GM21528 (cell line): ENCODE measurements around the gene ANKRD30A.
"Not testable (repeated sequence)": the region's sequence is repeated elsewhere in the genome, so short reads cannot be mapped to it uniquely, and the experiment has no call there.

Experiments
- ATAC-seq: cut with Tn5 transposase; IDR thresholded peaks from one replicate; pipeline ENCODE4 v1.9.1; 2021; ENCODE audit warnings: mild to moderate bottlenecking, moderate library complexity; ENCODE audit not compliant: unreplicated experiment, low FRiP score

ANKRD30A gene

DNA sequence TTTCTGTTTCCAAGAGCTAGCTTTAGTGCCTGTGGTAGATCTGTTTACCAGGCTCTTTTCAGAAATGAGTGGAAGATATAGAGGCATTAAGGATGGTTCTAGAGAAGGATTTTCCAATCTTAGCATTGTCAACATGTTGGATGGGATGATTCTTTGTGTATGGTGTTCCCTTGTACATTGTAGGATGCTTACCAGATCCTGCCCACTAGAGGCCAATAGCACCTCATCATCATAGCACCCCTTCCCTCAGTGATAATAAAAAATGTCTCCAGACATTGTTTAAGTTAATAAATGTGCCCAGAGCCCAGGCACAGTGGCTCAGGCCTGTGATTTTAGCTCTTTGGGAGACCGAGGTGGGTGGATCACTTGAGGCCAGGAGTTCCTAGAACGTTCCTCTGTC is 121.2 kb downstream of the ANKRD30A start:
- ATAC-seq = no peak

DNA sequence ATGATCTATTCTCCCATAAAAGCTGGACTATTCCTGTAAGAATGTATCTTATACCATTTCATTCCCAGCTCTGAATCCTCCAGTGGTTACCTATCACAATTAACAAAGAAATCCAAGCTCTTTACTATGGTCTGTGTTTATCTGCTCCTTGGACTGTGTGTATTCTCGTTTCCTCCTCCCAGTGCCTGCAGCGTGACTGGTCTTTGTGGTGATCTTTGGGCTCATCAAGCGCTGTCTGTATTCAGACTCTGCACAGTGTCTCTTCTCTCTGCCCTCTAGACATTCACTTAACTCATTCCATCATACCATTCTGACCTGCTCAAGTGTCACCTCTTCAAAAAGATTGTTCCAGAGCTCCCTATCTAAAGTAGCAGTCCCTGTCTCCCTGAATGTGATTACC is 130.4 kb downstream of the ANKRD30A start:
- ATAC-seq = not testable (repeated sequence)

DNA sequence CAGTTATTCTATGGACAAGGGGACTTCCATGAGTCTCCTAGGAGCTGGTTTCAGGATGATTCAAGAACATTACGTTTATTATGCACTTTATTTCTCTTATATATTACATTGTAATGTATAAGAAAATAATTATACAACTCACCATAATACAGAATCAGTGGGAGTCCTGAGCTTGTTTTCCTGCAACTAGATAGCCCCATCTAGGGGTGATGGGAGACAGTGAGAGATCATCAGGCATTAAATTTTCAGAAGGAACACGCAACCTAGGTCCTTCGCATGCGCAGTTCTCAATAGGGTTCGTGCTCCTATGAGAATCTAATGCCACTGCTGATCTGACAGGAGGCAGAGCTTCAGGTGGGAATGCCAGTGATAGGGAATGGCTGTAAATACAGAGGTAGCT is 137.9 kb downstream of the ANKRD30A start:
- ATAC-seq = no peak

DNA sequence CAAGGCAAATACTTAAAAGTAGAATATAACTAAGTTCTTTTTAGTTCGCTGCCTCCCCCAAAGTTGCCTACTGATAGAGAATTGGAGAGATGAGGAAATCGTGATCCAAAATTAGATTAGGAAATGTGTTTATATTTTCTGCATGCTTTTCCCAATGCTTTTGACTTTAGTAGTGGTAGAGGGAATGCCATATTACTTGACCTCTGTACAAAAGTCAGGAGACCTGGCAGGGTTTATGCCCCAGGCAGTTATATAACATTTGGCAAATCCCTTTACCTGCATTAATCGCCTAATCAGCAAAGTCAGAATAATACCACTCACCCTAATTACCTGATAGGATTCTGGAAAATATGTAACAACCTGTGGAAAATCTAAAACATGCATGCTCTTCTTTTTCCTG is 142.9 kb downstream of the ANKRD30A start:
- ATAC-seq = no peak

DNA sequence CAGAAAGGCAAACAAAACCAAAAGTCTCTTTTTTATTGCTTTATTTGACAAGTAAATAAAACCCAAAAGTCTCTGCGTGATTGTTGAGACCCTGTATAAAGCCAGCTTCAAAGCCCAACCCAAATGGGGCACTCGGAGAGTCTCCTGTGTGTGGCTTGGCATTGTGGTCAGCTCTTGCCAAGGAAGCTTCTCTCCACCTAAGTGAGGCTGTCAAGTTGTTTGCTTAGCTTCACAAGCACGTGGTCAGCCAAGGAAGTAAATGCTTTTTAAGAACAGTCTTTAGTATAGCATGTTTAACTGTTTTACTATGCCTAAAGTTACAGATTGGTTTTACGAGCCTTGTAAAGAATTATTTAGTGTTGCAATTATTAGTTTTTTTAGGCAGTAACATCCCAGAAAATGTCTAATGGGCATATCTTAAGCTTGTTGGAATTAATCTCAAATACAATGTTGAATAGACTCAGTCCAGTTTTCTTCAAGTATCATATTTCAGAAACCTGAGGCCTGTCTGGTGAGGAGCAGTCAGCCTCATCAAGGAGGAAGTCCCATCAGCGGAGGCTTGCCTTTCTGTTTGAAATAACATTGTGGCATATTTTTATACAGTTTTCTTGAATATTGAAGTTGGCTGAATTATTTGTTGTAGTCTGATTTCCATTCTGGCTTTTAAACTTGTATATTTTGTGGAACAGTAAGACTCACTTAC is 144.3 kb downstream of the ANKRD30A start:
- ATAC-seq = no peak

DNA sequence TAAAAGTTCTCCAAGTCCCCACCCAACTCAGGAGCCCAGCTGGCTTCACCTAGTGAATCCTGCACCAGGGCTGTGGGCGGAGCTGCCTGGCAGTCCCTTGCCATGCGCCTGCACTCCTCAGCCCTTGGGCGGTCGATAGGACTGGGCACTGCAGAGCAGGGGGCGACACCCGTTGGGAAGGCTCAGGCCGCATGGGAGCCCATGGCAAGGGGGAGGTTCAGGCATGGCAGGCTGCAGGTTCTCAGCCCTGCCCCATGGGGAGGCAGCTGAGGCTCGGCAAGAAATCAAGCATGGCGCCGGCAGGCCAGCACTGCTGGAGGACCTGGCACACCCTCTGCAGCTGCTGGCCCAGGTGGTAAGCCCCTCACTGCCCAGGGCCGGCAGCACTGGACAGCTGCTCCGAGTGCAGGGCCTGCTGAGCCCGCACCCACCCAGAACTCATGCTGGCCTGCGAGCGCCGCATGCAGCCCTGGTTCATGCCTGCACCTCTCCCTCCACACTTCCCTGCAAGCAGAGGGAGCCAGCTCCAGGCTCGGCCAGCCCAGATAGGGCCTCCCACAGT is 149.9 kb downstream of the ANKRD30A start:
- ATAC-seq = no peak

DNA sequence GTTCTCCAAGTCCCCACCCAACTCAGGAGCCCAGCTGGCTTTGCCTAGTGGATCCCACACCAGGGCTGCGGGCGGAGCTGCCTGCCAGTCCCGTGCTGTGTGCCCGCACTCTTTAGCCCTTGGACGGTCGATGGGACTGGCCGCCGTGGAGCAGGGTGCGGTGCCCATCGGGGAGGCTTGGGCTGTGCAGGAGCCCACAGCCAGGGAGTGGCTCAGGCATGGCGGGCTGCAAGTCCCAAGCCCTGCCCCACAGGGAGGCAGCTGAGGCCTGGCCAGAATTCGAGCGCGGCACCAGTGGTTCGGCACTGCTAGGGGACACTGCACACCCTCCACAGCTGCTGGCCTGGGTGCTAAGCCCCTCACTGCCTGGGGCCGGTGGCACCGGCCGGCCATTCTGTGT is 159.7 kb downstream of the ANKRD30A start:
- ATAC-seq = no peak

DNA sequence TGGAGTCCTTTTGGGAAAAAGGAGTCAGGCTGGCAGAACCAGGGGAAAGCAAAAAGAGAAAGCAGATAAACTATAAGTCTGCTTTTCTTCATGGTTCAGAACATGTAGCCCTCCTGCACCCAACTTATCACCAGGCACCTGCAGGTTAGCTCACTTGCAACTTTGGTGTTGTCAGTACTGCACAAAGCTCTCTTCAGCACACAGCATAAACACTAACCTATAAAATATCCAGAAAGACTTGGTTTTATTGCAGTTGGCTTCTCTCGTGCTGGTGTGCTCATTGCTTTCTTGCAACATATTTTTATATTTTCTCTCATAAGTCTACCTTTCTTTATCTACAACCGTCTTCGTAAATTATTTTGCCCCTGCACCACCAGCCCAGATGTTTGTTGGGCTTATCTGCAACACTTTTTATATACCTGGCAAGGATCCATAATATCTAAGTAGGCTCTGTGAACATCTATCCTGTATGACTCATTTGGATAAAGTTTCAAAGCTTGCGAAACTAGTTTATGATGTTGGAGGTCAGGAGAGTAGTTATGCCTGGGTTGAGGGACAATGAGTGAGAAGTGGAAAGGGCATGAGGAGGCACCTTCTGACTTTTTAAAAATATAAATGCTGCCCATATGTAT is 164.6 kb downstream of the ANKRD30A start:
- ATAC-seq = no peak

DNA sequence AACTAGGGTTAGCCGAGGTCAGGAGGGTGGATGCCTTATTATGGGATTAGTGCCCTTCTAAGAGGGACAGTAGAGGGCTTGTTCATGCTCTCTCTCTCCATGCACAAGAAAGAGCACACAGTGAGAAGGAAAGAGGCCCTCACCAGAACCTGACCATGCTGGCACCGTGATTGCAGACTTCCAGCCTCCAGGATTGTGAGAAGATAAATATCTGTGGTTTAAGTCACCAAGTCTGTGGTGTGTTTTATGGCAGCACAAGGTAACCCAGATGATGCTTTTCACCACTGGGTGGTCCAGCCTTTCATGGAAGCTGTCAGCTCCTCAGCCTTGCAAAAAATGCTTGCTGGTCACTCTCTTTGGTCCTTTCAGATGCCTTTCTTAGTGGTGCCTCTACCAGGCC is 175.9 kb downstream of the ANKRD30A start:
- ATAC-seq = no peak

DNA sequence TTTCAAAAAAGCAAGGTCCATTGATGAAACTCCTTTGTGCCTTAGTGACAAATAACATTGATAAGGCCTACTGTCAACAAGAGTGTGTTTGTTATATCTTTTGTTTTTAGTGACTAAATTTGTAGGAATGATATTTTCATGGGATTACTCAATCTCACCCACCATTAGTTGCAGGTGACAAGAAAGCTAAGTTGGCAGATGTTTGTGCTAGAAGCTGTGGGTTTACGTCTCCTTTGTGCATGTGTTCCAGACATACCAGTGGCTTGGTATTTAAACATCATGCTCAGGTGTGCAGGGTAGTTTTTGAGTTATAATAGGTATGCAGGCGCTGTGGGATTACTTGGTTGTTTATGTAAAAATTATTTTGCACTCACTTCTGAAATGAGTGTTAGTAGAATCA is 178.6 kb downstream of the ANKRD30A start:
- no peak for ATAC-seq

DNA sequence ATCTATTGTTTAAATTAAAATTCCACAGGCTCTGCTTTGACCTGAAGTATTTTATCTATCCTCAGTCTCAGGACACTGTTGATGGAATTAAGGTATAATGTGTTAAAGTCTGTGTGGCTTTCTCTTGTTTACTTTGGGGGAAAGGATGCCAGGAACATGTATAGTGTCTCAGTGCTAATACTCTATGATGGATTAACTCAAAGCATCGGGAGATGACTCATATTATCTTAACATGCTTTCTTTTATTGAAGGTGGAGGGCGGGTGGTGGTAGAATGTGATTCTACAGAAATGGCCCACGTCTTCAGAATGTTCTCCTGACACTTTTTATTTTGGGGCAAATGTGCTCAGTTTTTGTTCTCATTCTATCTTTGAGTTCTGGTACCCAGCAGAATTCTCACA is 189.0 kb downstream of the ANKRD30A start:
- no peak for ATAC-seq

DNA sequence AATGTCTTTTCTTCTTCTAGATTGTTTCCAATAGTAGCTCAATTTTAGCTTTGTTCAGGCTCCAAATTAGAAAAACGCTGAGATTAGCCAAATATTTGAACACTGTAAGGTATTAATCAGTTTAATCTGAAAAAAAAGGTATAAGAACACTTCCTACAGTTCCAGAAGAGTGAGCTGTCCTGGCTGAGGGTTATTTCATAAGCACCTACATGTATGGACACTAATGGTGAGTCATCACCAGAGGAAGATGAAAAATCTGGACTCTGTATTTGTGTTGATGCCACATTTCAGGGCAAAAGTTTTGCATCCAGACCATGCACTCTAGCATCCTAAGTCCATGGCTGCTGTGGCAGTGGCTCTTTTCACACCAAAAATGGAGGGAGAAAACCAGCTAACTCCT is 189.5 kb downstream of the ANKRD30A start:
- ATAC-seq = no peak

DNA sequence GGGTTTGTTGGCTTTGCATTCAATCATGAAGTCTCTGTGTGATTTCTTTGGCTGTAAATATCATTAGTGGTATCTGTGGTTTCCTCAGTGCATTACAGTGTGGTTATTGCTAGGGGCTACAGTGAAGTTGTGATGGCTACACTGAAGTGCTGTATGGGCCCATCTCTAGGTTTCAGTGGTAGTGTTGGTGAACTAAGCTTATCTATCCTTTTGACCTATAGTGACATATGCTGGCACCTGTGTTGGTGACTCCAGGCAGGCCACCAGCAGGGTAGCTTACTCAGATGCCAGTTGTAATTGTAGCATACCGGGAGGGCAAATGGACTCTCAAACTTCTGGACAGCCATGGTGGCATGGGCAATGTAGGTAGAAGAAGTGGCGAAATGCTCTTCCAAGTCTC is 219.0 kb downstream of the ANKRD30A start:
- ATAC-seq = no peak

DNA sequence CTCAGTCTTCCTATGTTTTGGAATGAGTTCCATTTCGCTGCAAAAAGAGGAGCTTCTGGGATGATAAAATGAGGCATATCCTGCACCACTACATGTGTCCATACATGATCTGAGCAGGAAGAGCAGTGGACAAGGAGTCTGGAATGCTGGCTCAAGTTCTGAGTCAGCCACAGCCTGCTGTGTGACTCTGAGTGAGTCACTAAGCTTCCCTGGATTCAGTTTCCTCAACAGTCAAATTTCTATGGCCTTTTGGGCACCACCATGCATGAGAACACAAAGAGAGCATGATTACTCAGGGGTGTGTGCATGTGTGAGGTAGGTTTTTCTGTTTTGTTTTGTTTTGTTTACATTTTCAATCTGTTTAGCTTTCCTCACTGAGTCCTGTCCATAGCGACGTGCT is 254.6 kb downstream of the ANKRD30A start:
- ATAC-seq = no peak

DNA sequence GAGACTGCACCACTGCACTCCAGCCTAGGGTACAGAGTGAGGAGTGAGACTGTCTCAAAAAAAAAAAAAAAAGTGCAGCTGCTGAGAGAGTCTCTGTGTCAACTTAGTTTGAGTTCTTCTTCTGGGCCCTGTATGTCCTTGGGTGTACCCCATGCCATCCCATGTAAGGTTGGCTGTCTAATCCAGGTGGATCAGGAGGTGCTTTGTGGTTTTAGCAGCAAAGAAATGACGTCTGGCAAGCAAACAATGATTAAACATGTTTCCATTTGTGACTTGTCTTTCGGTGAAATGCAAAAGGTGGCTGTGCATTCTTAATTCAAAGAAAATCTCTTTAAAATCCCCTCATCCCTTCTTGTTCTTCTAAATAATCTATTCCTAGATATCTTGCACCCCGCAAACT is 255.9 kb downstream of the ANKRD30A start:
- ATAC-seq = no peak

DNA sequence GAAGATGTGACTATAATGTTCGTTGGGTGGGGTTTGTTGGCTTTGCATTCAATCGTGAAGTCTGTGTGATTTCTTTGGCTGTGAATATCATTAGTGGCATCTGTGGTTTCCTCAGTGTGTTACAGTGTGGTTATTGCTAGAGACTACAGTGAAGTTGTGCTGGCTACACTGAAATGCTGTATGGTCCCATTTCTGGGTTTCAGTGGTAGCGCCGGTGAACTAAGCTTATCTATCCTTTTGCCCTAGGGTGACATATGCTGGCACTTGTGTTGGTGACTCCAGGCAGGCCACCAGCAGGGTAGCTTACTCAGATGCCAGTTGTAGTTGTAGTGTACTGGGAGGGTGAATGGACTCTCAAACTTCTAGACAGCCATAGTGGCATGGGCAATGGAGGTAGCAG is 259.5 kb downstream of the ANKRD30A start:
- ATAC-seq = no peak

DNA sequence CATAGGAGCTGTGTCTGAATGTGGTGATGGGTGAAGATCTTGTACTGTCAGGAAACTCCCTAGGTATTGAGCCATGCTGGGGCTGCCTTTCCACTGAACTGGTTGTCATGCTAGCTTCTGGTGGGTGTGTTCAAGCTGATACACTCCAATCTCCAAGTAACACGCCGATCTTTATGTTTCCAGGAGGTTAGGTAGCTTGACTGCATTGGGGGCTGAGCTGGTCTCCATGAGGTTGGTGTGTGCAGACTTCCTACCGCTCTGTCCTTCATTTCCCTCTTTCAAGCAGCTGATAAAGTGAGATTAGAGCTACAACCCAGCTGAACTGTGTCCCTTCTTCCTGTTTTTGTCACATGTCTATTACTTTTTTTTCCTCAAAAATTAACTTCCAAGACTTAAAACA is 265.5 kb downstream of the ANKRD30A start:
- no peak for ATAC-seq

DNA sequence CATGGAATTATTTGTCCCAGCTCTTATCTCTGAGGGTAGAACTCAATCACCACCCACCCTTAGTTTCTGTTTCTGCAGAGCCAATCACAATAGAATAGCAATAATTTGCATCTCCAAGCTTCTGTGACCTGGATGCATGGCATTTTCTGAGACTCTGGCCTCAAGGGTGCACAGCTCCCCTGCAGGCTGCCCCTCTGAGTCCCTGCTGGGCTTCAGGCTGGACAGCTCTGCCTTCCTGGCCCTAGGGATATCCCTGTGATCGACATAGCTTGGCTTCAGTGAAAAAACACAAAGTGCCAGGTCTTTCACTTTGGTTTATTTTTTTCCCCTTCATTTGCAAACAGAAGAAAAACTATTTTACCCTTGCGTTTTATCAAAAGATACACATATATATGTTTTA is 275.4 kb downstream of the ANKRD30A start:
- not testable (repeated sequence) for ATAC-seq

DNA sequence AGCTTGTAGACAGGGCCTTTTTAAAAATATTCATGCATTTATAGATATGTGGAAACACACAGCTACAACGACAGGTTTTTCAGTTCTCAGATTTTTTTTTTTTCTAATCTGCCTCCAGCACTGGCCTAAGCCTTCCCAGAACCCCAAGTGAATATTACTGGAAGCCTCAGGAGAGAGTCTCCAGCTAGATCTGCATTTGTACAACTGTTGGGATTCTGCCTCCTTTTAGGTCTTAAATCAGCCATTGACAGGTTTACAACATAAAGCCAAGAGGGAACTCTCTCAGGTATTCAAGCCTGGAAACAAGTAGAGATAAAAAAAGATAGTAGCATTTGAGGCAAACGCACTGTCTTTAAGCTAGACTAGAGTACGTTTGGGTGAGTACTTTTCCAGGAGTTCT is 275.8 kb downstream of the ANKRD30A start:
- ATAC-seq = no peak

DNA sequence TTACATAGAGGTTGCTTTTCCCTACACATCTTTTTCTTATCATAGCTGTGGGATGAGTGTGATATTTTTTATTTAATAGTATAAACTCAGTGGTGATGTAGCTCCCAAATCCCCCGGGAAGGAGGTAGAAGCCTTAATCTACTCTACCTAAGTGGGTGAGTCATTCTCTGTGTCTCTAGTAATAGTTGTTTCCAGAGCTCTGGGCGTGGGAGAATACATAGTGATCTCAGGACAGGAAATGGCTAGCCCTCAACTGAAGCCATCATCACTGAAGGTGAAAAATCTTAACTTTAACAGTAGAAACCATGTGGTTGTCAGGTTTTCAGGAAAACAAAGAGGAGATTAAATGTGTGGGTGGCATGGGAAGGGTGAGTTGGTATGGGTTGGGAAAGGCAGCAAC is 278.4 kb downstream of the ANKRD30A start:
- no peak for ATAC-seq
